CD1c-positive myeloid dendritic cell (primary cell): ENCODE data around the gene RAB13.
"Not testable (repeated sequence)": the region's sequence is repeated elsewhere in the genome, so short reads cannot be mapped to it uniquely, and the experiment has no call there.

Source experiments
- DNase-seq: peaks from one replicate; pipeline ENCODE4 v3.0.0-alpha.2; 2016; ENCODE audit errors: extremely low spot score

Gene RAB13

DNA sequence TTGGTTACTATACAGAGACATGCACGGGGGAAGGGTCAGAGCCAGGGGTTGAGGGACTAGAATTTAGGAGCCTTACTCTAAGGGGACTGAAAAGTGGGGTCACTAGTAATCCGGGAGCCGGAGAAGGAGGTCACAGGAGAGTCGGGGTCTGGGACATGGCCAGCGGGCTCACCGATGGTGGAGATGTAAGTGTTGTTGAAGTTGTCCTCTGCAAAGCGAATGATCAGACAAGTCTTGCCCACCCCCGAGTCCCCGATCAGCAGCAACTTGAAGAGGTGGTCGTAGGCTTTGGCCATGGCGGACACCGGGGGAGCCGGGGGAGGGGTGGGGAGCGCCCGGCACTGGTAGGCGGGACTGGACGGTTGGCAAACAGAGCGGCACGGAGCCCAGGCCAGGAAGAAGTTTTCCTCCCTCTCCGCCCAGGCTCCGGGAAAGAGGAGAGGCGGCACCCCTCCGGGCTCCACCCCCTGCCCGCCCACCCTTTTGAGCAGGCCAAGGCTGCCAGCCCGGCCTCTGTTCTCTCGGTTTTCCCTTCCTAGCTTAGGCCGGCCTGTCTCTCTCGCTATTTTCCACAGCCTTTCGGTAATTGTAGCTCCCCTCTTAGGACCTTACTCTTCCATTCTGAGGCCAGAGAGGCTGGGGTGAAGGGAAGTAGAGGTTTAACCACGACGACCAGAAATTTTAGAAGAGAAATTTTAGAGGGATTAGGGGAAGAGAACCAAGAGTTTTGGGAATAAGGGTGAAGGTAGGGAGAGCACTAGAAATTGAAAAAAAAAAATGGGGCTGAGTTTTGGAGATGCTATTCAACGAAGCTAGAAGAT lies at the start of gene RAB13:
TSS of gene RAB13 (minus strand) at position 399 of the 821 bp plus-strand sequence. CDS start at position 296, 103 bp downstream.
- peak; percentile 72 for DNase-seq

DNA sequence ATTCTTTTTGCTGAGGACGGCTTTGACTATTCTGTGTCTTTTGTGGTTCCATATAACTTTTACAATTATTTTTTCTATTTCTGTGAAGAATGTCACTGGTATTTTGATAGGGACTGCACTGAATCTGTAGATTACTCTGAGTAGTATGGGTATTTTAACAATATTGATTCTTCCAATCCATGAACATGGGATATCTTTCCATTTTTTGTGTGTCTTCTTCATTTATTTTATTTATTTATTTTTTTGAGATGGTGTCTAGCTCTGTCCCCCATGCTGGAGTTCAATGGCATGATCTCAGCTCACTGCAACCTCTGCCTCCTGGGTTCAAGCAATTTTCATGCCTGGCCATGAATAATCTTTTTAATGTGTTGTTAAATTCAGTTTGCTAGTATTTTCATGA lies 47.6 kb upstream of the RAB13 start:
- DNase-seq = not testable (repeated sequence)

DNA sequence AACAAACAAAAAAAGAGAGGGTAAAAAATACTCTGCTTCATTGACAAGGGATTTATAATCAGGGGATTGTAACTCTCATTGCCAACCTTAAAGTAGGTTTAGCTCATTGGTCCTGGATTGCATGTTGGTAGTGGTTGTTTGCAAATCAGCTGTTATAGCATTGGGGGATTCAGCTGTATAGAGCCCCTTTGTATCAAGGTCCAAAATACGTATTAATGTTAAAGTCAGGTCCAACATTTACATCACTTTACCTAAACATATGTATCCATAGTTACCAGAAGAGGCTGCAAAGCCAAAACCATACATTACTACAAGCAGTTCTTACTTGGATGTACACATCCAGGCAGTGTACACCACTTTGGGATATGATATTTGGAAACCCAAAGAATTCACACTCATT lies 33.8 kb upstream of the RAB13 start:
- no peak for DNase-seq

DNA sequence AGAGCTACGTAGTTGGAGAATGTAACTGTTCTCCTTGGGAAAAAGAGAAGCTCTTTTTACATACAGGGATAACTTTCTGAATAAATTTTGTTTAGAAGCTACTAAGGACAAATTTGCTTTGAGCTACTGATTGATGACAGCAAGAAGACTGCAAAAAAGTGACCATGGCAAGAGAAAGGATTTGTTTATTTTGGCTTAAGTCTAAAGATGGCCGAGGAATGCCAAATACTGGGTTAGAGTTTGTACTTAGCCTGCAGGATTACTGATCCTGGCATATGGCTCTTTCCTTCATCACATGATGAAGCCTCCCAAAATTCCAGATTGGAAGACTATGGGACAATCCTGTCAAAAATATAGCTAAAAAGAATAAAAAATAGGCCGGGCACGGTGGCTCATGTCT lies 33.1 kb upstream of the RAB13 start:
- DNase-seq = no peak

DNA sequence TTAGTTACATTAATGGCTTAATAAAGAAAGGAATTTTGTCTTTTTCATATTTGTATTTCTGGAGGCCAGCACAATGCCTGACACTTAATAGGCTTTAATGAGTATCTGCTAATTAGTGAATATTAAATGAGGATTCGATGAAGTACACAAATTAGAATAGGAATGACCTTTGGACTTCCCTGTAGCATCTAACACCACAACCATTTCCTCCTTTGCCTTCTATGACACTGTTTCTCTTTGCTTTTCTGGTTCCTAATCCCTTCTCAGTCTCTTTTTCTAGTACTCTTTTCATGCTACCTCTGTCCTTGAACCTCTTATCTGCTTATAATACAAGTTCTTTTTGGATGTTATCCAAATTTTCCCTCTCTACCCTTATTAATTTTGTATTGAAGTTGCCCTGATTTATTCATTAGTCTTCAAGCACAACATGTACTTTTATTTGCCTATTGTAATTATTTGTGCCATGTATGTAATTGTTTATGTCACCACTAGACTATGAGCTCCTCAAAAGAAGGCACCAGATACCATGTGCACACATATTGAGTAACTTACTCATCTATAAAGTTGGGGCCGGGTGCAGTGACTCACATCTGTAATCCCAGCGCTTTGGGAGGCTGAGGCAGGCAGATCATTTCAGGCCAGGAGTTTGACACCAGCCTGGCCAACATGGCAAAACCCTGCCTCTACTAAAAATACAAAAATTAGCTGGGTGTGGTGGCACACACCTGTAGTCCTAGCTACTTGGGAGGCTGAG lies 28.2 kb upstream of the RAB13 start:
- no peak for DNase-seq

- DNase-seq = not testable (repeated sequence)
These were observed 26.4 kb upstream of the RAB13 start for GRCh38 chr1:154012543-154012942.

- DNase-seq = no peak
These were observed 26.0 kb upstream of the RAB13 start for GRCh38 chr1:154012129-154012528.

- DNase-seq = no peak
These were observed 20.0 kb upstream of the RAB13 start for GRCh38 chr1:154006136-154006535.

GRCh38 chr1:154000420-154000819 lies 14.3 kb upstream of the RAB13 start:
- no peak for DNase-seq

- DNase-seq = not testable (repeated sequence)
These were observed 10.7 kb upstream of the RAB13 start for GRCh38 chr1:153996882-153997281.

GRCh38 chr1:153995640-153996039 lies 9.5 kb upstream of the RAB13 start:
- DNase-seq = no peak

DNA sequence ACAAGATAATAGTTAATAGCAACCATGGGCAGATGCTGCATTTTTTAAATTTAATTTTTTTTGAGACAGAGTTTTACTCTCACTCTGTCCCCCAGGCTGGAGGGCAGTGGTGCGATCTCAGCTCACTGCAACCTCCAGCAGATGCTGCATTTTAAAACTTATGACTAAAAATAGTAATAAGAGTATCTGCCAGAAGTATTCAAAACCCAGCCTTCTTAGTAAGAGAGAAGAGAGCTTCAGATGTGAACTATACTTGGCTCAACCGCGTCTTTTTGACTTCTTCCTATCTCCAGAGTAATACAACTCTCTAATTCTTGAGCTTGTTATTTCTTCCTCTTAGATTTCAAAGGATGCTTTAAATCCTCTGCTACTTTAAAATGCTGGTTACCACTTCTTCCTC lies 9.1 kb upstream of the RAB13 start:
- no peak for DNase-seq

DNA sequence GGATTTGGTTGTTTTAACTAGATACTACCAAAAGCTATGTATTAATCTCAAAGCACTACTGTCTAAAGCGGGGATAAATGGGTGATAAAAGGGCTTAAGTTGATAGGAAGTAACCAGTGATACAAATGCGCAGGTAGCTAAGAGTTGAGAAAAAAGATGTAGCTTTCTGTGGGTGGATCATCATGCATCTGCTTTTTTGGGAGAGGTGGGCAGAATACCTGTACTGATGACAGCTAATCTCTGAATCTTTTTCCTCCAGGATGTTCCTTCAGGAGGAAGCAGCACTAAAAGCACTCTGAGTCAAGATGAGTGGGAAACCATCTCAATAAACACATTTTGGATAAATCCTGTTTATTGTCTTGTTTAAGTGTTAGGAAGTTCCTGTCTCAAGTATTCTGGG lies 5.7 kb upstream of the RAB13 start:
- DNase-seq = no peak

- DNase-seq = no peak
These were observed 5.1 kb upstream of the RAB13 start for GRCh38 chr1:153991151-153991630.

- peak; percentile 97 for DNase-seq
These were observed 4.5 kb upstream of the RAB13 start, which contains the start of gene RPS27 for GRCh38 chr1:153990468-153991150. RPS27 (plus strand) TSS chr1:153990762; CDS start chr1:153990797, 35 bp downstream.

- DNase-seq = no peak
These were observed 1.5 kb upstream of the RAB13 start for GRCh38 chr1:153987621-153988020.

DNA sequence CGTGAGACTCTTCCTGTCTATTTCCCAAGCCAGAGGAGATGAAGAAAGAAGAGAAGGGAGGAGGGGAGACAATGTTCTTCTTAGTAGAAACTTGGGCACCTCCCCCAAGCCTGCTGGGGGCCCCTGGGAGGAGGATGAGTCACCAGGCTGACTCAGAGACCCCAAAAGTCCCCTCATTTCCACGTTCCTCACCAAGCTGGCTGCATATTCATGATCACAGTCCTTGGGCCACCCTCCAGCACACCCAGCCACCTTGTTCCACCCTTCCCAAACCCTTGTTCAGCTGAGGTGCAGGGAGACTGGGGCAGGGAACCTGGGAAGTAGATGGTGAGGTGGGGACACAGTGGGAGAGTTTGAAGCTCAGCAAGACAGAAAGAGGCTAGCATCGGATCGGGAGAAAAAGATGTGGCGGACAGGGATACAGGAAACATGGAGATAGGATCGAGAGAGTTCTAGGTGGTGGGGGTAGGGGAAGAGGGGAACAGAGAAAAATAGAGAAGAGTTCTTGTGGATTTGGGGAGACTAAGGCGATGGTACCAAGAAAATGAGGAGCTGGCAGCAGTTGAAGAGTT lies 712 bp downstream of the RAB13 start:
- DNase-seq = peak; percentile 51

DNA sequence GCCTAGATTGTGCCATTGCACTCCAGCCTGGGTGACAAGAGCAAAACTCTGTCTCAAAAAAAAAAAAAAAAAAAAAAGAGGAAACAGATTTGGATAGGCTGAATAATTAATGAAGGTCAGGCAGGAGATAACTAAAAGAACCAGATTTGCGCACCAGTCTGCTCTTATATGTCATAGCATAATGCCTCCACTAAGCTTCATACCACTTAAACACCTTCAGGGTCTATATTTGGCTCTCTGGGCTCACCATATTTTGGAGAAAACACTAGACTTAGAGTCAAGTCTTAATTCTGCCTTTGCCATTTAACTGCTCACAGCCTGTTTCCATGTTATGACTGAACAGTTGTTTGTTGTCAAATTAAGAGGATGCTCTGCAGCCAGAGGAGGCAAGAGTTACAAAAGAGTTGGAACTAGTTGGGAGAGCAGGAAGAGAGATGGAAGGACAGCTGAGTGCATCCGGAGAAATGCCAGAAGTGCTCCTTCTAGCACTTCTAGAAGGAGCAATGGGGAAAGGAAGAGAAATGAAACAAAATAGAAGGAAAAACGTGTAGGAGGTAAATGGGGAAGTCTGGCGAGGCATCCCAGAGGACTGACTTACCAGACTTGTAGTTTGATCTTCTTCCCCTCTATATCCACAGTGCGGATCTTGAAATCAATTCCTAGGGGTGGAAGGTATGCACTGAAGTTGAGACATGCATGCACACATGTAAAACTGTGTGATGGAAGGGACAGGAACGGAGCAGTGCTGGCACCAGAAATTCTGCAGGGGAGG lies 1.8 kb downstream of the RAB13 start:
- DNase-seq = peak; percentile 61

DNA sequence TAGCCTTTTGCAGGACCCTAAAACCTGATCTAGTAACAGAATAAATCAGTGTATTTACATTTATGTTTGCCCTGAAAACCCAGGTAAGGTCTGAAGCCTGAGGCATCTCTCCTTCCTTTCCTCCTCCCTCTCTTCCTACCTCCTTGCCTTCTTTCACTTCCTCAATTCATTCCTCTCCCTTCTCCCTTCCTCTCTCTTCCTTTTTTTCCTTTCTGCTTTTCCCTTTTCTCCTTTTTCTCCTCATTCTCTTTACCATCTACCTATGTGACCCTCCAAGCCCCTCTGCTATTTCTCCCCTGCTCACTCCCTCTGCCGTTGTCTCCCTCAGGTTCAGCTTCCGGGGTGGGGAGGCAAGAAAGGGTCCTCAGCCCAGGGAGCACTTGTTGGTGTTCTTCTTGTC lies 4.4 kb downstream of the RAB13 start:
- DNase-seq = not testable (repeated sequence)

- not testable (repeated sequence) for DNase-seq
These were observed 7.0 kb downstream of the RAB13 start for GRCh38 chr1:153979091-153979490.
